Glutamatergic neuron (in vitro differentiated cells): ENCODE data around the gene THOC2. TPM values are rescaled to one million over a fixed set of nuclear protein-coding genes. Genes with fewer than 3 reads are reported as not detected.
"Not testable (repeated sequence)": the region's sequence is repeated elsewhere in the genome, so short reads cannot be mapped to it uniquely, and the experiment has no call there.

Experiments used
- DNase-seq: peaks from one replicate; pipeline ENCODE4 v3.0.0; 2022
- H3K27ac Mint-ChIP-seq: one replicate; pipeline ENCODE4 v1.8.0; 2020; ENCODE audit warnings: mild to moderate bottlenecking, mixed read lengths, inconsistent platforms; ENCODE audit not compliant: unreplicated experiment
- H3K27me3 Mint-ChIP-seq: one replicate; pipeline ENCODE4 v1.8.0; 2020; ENCODE audit warnings: mild to moderate bottlenecking, moderate library complexity, mixed read lengths, inconsistent platforms; ENCODE audit not compliant: unreplicated experiment
- H3K36me3 Mint-ChIP-seq: one replicate; pipeline ENCODE4 v1.8.0; 2020; ENCODE audit warnings: mild to moderate bottlenecking, mixed read lengths, inconsistent platforms; ENCODE audit not compliant: unreplicated experiment
- H3K4me1 Mint-ChIP-seq: one replicate; pipeline ENCODE4 v1.8.0; 2020; ENCODE audit warnings: mild to moderate bottlenecking, low read depth, mixed read lengths, inconsistent platforms; ENCODE audit not compliant: unreplicated experiment
- H3K4me3 Mint-ChIP-seq: one replicate; pipeline ENCODE4 v1.8.0; 2020; ENCODE audit warnings: mild to moderate bottlenecking, mixed read lengths, inconsistent platforms; ENCODE audit not compliant: unreplicated experiment
- H3K9me3 Mint-ChIP-seq: one replicate; pipeline ENCODE4 v1.8.0; 2020; ENCODE audit warnings: mild to moderate bottlenecking, moderate library complexity, mixed read lengths, inconsistent platforms; ENCODE audit not compliant: unreplicated experiment
- total RNA-seq: library from RNA; stranded (reverse); fragmentation: NEBNext Ultra II Directional; extraction: Animal tissue kit (Norgen Biotek cat#: 25700); gene quantifications from one replicate; pipeline ENCODE4 v1.2.1, GENCODE V29; 2021; ENCODE audit not compliant: unreplicated experiment
- TF ChIP-seq, protein P1 (sequence below): fragments of 200-600 bp; sonication (generic); IDR thresholded peaks from one replicate; pipeline ENCODE4 v1.5.0; 2021; ENCODE audit not compliant: partially characterized antibody, unreplicated experiment

THOC2 gene
- total RNA-seq, 1 donor from 2014 or later, result 69.5 TPM

DNA sequence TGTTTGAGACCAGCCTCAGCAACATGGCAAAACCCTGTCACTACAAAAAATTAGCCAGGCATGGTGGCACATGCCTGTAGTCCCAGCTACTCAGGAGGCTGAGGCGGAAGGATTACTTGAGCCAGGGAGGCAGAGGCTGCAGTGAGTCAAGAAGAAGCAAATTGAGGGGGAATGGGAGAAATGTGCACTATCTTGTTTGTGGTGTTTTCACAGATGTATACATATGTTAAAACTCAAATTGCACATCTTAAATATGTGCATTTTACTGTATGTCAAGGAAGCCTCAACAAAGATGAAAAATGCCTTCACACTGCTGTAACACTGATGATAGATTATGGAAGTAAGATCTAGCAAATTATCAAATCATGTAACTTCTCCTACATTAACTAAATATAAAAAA is 44.3 kb downstream of the THOC2 start:
- no peaks in the 10 kb centered on the region for H3K9me3 Mint-ChIP-seq

GRCh38 chrX:123685232-123685631 is 47.6 kb downstream of the THOC2 start:
- Mint-ChIP-seq H3K4me3 (no peak overlapping the region), H3K36me3 (no peaks in the 10 kb centered on the region), H3K27ac (no peak overlapping the region), H3K9me3 (no peaks in the 10 kb centered on the region), H3K27me3 (no peaks in the 10 kb centered on the region), H3K4me1 (peaks cover 5% of the 10 kb centered on the region)
- TF ChIP-seq, protein P1, sequence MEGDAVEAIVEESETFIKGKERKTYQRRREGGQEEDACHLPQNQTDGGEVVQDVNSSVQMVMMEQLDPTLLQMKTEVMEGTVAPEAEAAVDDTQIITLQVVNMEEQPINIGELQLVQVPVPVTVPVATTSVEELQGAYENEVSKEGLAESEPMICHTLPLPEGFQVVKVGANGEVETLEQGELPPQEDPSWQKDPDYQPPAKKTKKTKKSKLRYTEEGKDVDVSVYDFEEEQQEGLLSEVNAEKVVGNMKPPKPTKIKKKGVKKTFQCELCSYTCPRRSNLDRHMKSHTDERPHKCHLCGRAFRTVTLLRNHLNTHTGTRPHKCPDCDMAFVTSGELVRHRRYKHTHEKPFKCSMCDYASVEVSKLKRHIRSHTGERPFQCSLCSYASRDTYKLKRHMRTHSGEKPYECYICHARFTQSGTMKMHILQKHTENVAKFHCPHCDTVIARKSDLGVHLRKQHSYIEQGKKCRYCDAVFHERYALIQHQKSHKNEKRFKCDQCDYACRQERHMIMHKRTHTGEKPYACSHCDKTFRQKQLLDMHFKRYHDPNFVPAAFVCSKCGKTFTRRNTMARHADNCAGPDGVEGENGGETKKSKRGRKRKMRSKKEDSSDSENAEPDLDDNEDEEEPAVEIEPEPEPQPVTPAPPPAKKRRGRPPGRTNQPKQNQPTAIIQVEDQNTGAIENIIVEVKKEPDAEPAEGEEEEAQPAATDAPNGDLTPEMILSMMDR, result no peak
- DNase-seq, result no peak

More for the DNA sequence above, 44.3 kb downstream of the THOC2 start:
- no peaks in the 10 kb centered on the region for H3K4me1 Mint-ChIP-seq
- no peak overlapping the region for H3K4me3 Mint-ChIP-seq
- no peaks in the 10 kb centered on the region for H3K36me3 Mint-ChIP-seq
- no peak for DNase-seq
- H3K27me3 Mint-ChIP-seq, result no peaks in the 10 kb centered on the region
- H3K27ac Mint-ChIP-seq, result no peak overlapping the region
- TF ChIP-seq, protein P1, result no peak

GRCh38 chrX:123682186-123682585 is 50.7 kb downstream of the THOC2 start:
- H3K36me3 Mint-ChIP-seq, result peaks cover 5% of the 10 kb centered on the region
- H3K4me1 Mint-ChIP-seq, result peaks cover 5% of the 10 kb centered on the region
- TF ChIP-seq, protein P1, result no peak
- DNase-seq, result no peak
- H3K4me3 Mint-ChIP-seq, result no peak overlapping the region
- H3K9me3 Mint-ChIP-seq, result no peaks in the 10 kb centered on the region
- H3K27me3 Mint-ChIP-seq, result peaks cover 4% of the 10 kb centered on the region
- H3K27ac Mint-ChIP-seq, result no peak overlapping the region

DNA sequence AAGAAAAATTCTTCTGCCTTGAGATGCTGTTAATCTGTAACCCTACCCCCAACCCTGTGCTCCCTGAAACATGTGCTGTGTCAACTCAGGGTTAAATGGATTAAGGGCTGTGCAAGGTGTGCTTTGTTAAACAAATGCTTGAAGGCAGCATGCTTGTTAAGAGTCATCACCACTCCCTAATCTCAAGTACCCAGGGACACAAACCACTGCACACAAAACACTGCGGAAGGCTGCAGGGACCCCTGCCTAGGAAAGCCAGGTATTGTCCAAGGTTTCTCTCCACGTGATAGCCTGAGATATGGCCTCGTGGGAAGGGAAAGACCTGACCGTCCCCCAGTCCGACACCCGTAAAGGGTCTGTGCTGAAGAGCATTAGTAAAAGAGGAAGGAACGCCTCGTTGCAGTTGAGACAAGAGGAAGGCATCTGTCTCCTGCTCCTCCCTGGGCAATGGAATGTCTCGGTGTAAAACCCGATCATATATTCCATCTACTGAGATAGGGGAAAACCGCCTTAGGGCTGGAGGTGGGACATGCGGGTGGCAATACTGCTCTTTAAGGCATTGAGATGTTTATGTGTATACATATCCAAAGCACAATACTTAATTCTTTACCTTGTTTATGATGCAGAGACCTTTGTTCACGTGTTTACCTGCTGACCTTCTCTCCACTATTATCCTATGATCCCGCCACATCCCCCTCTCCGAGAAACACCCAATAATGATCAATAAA is 53.0 kb downstream of the THOC2 start:
- not testable (repeated sequence) for H3K36me3 Mint-ChIP-seq, H3K4me1 Mint-ChIP-seq, H3K27ac Mint-ChIP-seq, H3K9me3 Mint-ChIP-seq, H3K4me3 Mint-ChIP-seq, H3K27me3 Mint-ChIP-seq, DNase-seq

DNA sequence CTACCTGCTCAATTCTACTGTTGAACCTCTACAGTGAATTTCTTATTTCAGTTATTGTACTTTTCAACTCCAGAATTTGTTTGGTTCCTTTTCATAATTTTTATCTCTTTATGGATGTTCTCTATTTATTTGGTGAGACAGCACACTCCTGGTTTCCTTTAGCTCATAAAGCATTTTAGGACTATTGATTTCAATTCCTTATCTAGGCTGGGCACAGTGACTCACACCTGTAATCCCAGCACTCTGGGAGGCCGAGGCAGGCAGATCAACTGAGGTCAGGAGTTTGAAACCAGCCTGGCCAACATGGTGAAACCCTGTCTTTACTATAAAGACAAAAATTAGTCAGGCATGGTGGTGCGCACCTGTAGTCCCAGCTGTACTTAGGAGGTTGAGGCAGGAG is 57.7 kb downstream of the THOC2 start:
- Mint-ChIP-seq H3K27ac (no peak overlapping the region), H3K4me1 (no peaks in the 10 kb centered on the region), H3K27me3 (peaks cover 4% of the 10 kb centered on the region), H3K9me3 (peaks cover 2% of the 10 kb centered on the region), H3K36me3 (peaks cover 5% of the 10 kb centered on the region), H3K4me3 (no peak overlapping the region)
- TF ChIP-seq, protein P1, result no peak
- DNase-seq, result no peak
